Mammary epithelial cell (primary cell): ENCODE data around the gene THAP4.

ENCODE experiments used
- EZH2 ChIP-seq: IDR thresholded peaks from 2 replicates; pipeline ENCODE4 v1.6.1; 2012; ENCODE audit warnings: low read length, inconsistent platforms, borderline replicate concordance
- TF ChIP-seq, protein P1 (sequence below), 2 donors: IDR thresholded peaks in 1 of 2; conservative IDR thresholded peaks in 1 of 2; 2 replicates each; pipeline ENCODE4 v1.5.1; 2011 to 2012; ENCODE audit warnings: inconsistent platforms in 2 of 2, low read length in 2 of 2, mild to moderate bottlenecking in 2 of 2, control low read depth in 1 of 2, low read depth in 1 of 2; ENCODE audit not compliant: insufficient read depth in 1 of 2; ENCODE audit errors: extremely low read depth in 1 of 2

DNA sequence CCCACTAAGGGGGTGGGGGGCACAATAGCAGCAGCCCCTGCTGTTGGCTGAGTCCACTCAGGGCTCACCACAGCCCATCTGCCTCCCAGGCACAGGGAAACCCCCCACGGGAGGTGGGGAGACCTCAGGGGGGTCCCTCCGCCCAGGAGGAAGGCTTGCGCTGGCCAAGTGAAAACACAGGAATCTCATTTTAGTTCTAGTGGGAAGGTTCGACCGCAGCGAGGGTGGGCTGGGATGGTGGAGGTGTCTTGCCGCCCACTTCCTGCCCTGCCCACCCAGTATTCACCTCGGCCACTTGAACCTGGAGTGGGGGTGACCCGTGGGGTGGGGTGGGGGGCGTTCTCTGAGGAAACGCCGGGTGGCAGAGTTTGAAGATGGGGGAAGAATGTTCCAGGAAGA, 85.4 kb downstream of the THAP4 start:
- TF ChIP-seq, protein P1, sequence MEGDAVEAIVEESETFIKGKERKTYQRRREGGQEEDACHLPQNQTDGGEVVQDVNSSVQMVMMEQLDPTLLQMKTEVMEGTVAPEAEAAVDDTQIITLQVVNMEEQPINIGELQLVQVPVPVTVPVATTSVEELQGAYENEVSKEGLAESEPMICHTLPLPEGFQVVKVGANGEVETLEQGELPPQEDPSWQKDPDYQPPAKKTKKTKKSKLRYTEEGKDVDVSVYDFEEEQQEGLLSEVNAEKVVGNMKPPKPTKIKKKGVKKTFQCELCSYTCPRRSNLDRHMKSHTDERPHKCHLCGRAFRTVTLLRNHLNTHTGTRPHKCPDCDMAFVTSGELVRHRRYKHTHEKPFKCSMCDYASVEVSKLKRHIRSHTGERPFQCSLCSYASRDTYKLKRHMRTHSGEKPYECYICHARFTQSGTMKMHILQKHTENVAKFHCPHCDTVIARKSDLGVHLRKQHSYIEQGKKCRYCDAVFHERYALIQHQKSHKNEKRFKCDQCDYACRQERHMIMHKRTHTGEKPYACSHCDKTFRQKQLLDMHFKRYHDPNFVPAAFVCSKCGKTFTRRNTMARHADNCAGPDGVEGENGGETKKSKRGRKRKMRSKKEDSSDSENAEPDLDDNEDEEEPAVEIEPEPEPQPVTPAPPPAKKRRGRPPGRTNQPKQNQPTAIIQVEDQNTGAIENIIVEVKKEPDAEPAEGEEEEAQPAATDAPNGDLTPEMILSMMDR (conservative IDR thresholded peaks at IDR 0.05 in 1 of 2, IDR thresholded peaks at IDR 0.05 in 1 of 2; ENCODE audit: extremely low read depth in 1 of 2, insufficient read depth in 1 of 2, low read depth in 1 of 2, low read length in 2 of 2): no peak
- no peak for TF ChIP-seq EZH2
